Suprapubic skin (tissue), 4 donors: ENCODE measurements around the gene TATDN3. TPM values are rescaled to one million over a fixed set of nuclear protein-coding genes. Genes with fewer than 3 reads are reported as not detected.

Experiments
- DNase-seq, 2 donors: peaks; one replicate each; pipeline ENCODE4 v3.0.0-alpha.2; 2019; ENCODE audit warnings: low spot score in 2 of 2
- H3K27ac ChIP-seq: fragments of 200-600 bp; sonication (generic); one replicate; pipeline ENCODE4 v1.5.1; 2019
- H3K27me3 ChIP-seq: fragments of 200-600 bp; sonication (generic); one replicate; pipeline ENCODE4 v1.5.1; 2019
- H3K36me3 ChIP-seq: fragments of 200-600 bp; sonication (generic); one replicate; pipeline ENCODE4 v1.5.1; 2019
- H3K4me1 ChIP-seq: fragments of 200-600 bp; sonication (generic); one replicate; pipeline ENCODE4 v1.5.1; 2019
- H3K4me3 ChIP-seq: fragments of 200-600 bp; sonication (generic); one replicate; pipeline ENCODE4 v1.5.1; 2019; ENCODE audit warnings: mild to moderate bottlenecking
- H3K9me3 ChIP-seq: fragments of 200-600 bp; sonication (generic); one replicate; pipeline ENCODE4 v1.5.1; 2019
- CTCF ChIP-seq, 2 donors: fragments of 200-600 bp in 1 of 2; fragments of 450-650 bp in 1 of 2; sonication (generic) in 1 of 2; IDR thresholded peaks; one replicate each; pipeline ENCODE4 v1.5.1; 2016 to 2019; ENCODE audit warnings: antibody characterized with exemption in 2 of 2, mild to moderate bottlenecking in 1 of 2, moderate library complexity in 1 of 2
- EP300 ChIP-seq: sonication (generic); formaldehyde crosslinking; IDR thresholded peaks from one replicate; pipeline ENCODE4 v1.6.1; 2017; ENCODE audit warnings: antibody characterized with exemption
- POLR2A ChIP-seq, 2 donors: fragments of 450-650 bp; IDR thresholded peaks; one replicate each; pipeline ENCODE4 v1.6.1; 2017; ENCODE audit warnings: antibody characterized with exemption in 2 of 2, mild to moderate bottlenecking in 2 of 2, moderate library complexity in 2 of 2
- POLR2AphosphoS5 ChIP-seq, 3 donors: sonication (generic); formaldehyde crosslinking; IDR thresholded peaks; one replicate each; pipeline ENCODE4 v1.6.1; 2017; ENCODE audit warnings: antibody characterized with exemption in 3 of 3
- WGBS: methylation state at CpG from one replicate; pipeline ENCODE4 v1.1.5; 2018; 5-methylcytosine and 5-hydroxymethylcytosine counted together
- total RNA-seq, 4 donors: library from RNA; depleted of rRNA; stranded (reverse); fragments of >200 nt; gene quantifications; one replicate each; pipeline ENCODE4 v1.1.0, GENCODE V29; 2016

Gene TATDN3
- total RNA-seq, 4 donors from 2014 or later, result 5.9 to 16.4 (median 9.1) TPM

GRCh38 chr1:212749821-212750535 is 41.7 kb upstream of the TATDN3 start:
- H3K27ac ChIP-seq, result no peak overlapping the region
- 36% methylated on average over 4 of the region's 4 CpGs for WGBS

GRCh38 chr1:212752252-212752933 is 39.3 kb upstream of the TATDN3 start:
- H3K4me3 ChIP-seq, result peak overlapping the region; percentile 21
- DNase-seq, result no peak

More at GRCh38 chr1:212749821-212750535, 41.7 kb upstream of the TATDN3 start:
- Histone ChIP-seq H3K4me3 (no peak overlapping the region), H3K36me3 (no peaks in the 10 kb centered on the region), H3K4me1 (peaks cover 21% of the 10 kb centered on the region), H3K27me3 (no peaks in the 10 kb centered on the region), H3K9me3 (no peaks in the 10 kb centered on the region)
- TF ChIP-seq CTCF (IDR thresholded peaks at IDR 0.05), result peak in 1 of 2 donors; percentile 66
- no peak for TF ChIP-seq EP300
- TF ChIP-seq POLR2AphosphoS5 (IDR thresholded peaks at IDR 0.05), result no peak
- DNase-seq, result no peak

GRCh38 chr1:212752934-212753497 is 38.7 kb upstream of the TATDN3 start:
- DNase-seq, result no peak
- Histone ChIP-seq H3K9me3 (no peaks in the 10 kb centered on the region), H3K4me3 (peak overlapping the region; percentile 21), H3K27ac (no peak overlapping the region), H3K27me3 (no peaks in the 10 kb centered on the region), H3K36me3 (no peaks in the 10 kb centered on the region), H3K4me1 (peaks cover 21% of the 10 kb centered on the region)
- WGBS, result 44% methylated on average over 3 of the region's 3 CpGs
- TF ChIP-seq EP300 (no peak), POLR2A (IDR thresholded peaks at IDR 0.05) (no peak), CTCF (IDR thresholded peaks at IDR 0.05) (no peak)

More at GRCh38 chr1:212752252-212752933, 39.3 kb upstream of the TATDN3 start:
- peaks cover 21% of the 10 kb centered on the region for H3K4me1 ChIP-seq
- TF ChIP-seq CTCF (IDR thresholded peaks at IDR 0.05) (no peak), POLR2A (IDR thresholded peaks at IDR 0.05) (no peak), POLR2AphosphoS5 (IDR thresholded peaks at IDR 0.05) (no peak), EP300 (no peak)
- H3K36me3 ChIP-seq, result no peaks in the 10 kb centered on the region
- WGBS, result 57% methylated on average over 3 of the region's 3 CpGs
- no peaks in the 10 kb centered on the region for H3K9me3 ChIP-seq
- H3K27ac ChIP-seq, result no peak overlapping the region
- no peaks in the 10 kb centered on the region for H3K27me3 ChIP-seq

DNA sequence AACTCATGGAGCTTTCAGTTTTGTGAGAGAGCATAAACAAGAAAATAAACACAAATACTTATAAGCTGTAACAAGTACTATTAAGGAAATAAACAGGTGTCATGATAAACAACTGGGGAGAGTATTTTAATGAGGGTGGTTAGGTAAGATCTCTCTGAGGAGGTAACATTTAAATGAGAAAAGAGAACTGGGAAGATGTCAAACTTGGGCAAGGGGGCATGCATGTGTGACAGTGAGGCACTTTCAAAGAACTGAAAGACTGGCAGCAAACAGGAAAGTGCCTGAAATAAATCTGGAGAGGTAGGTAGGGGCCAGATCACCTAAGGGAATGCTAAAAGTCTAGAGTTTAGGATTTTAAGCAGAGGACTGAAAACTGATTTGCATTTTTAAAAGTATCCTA is 37.9 kb upstream of the TATDN3 start:
- TF ChIP-seq POLR2AphosphoS5 (IDR thresholded peaks at IDR 0.05) (no peak), CTCF (IDR thresholded peaks at IDR 0.05) (no peak)
- Histone ChIP-seq H3K4me3 (no peak overlapping the region), H3K9me3 (no peaks in the 10 kb centered on the region), H3K27me3 (no peaks in the 10 kb centered on the region), H3K27ac (no peak overlapping the region), H3K36me3 (no peaks in the 10 kb centered on the region), H3K4me1 (peaks cover 21% of the 10 kb centered on the region)
- DNase-seq, result no peak

- H3K4me1 ChIP-seq, result peaks cover 21% of the 10 kb centered on the region
- no peaks in the 10 kb centered on the region for H3K27me3 ChIP-seq
- H3K27ac ChIP-seq, result no peak overlapping the region
- DNase-seq, result no peak
- no peak for TF ChIP-seq CTCF (IDR thresholded peaks at IDR 0.05)
- TF ChIP-seq POLR2AphosphoS5 (IDR thresholded peaks at IDR 0.05), result no peak
- TF ChIP-seq EP300, result no peak
- TF ChIP-seq POLR2A (IDR thresholded peaks at IDR 0.05), result no peak
- 85% methylated on average over 8 of the region's 8 CpGs for WGBS
- H3K9me3 ChIP-seq, result no peaks in the 10 kb centered on the region
- no peaks in the 10 kb centered on the region for H3K36me3 ChIP-seq
- no peak overlapping the region for H3K4me3 ChIP-seq
Measured at GRCh38 chr1:212754193-212754592, 37.5 kb upstream of the TATDN3 start.
